GM21423 (cell line): ENCODE results near the gene KASH5.
"Not testable (repeated sequence)": the region's sequence is repeated elsewhere in the genome, so short reads cannot be mapped to it uniquely, and the experiment has no call there.

Experiments used
- ATAC-seq: cut with Tn5 transposase; IDR thresholded peaks from one replicate; pipeline ENCODE4 v1.9.1; 2021; ENCODE audit warnings: mild to moderate bottlenecking, moderate library complexity; ENCODE audit not compliant: unreplicated experiment

Gene KASH5

GRCh38 chr19:49453757-49454240, 65.8 kb downstream of the KASH5 start:
- no peak for ATAC-seq

- ATAC-seq, result no peak
Observed at GRCh38 chr19:49455773-49456172, 67.7 kb downstream of the KASH5 start.

- ATAC-seq, result no peak
Observed at GRCh38 chr19:49456326-49456725, 68.3 kb downstream of the KASH5 start.

- no peak for ATAC-seq
Observed at GRCh38 chr19:49458567-49458903, 70.5 kb downstream of the KASH5 start.

- ATAC-seq, result no peak
Observed at GRCh38 chr19:49459388-49459787, 71.3 kb downstream of the KASH5 start.

GRCh38 chr19:49461130-49461529, 73.1 kb downstream of the KASH5 start:
- ATAC-seq, result not testable (repeated sequence)

- no peak for ATAC-seq
Observed at GRCh38 chr19:49461656-49462055, 73.6 kb downstream of the KASH5 start.

GRCh38 chr19:49462492-49462891, 74.4 kb downstream of the KASH5 start:
- no peak for ATAC-seq

- ATAC-seq, result no peak
Observed at GRCh38 chr19:49463960-49464740, 76.1 kb downstream of the KASH5 start.

- no peak for ATAC-seq
Observed at GRCh38 chr19:49465371-49465770, 77.3 kb downstream of the KASH5 start.
